GM12801 (cell line): ENCODE measurements around the gene RAPH1.

Experiments used
- TF ChIP-seq, protein P1 (sequence below): IDR thresholded peaks from one replicate; pipeline ENCODE4 v1.5.1; 2011; ENCODE audit warnings: control low read depth; ENCODE audit not compliant: insufficient read length; ENCODE audit errors: extremely low read depth

RAPH1 gene

DNA sequence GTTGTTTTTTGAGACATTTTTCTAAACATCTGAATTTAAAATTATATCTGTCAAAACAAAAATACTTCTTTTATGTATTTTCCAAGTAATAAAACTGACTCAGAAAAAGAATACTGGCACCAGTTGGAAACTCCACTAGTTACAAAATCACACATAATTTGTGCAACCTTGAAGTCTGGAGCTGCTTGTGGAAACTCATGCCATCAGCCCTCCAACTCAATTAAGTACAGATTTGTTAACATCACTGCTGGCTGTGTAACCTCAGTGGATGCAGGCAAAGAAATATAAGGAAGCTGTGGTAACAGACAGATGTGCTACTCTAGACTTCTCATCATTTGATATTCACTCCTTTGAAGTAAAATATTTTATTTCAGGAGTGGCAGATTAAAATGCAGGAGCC, 30.0 kb upstream of the RAPH1 start:
- TF ChIP-seq, protein P1, sequence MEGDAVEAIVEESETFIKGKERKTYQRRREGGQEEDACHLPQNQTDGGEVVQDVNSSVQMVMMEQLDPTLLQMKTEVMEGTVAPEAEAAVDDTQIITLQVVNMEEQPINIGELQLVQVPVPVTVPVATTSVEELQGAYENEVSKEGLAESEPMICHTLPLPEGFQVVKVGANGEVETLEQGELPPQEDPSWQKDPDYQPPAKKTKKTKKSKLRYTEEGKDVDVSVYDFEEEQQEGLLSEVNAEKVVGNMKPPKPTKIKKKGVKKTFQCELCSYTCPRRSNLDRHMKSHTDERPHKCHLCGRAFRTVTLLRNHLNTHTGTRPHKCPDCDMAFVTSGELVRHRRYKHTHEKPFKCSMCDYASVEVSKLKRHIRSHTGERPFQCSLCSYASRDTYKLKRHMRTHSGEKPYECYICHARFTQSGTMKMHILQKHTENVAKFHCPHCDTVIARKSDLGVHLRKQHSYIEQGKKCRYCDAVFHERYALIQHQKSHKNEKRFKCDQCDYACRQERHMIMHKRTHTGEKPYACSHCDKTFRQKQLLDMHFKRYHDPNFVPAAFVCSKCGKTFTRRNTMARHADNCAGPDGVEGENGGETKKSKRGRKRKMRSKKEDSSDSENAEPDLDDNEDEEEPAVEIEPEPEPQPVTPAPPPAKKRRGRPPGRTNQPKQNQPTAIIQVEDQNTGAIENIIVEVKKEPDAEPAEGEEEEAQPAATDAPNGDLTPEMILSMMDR, result no peak

DNA sequence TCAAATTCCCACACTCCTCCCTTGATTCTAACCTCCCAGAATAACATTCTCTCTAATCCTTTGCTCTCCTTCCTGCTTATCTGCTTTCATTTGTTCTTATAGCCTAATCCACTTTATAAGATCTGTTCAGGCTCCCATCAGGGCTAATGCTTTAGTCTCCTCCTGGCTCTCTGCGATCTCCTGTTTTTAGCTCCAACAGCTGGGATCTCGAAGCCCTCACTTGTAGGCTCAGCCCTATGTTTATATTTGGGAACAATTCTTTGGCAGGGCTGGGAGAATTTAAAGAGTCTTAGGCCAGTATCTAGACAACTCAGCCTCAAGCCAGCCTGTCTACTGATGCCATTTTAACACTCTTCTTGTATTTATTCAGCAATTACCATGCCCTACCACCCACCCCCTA, 27.2 kb upstream of the RAPH1 start:
- TF ChIP-seq, protein P1, result no peak

DNA sequence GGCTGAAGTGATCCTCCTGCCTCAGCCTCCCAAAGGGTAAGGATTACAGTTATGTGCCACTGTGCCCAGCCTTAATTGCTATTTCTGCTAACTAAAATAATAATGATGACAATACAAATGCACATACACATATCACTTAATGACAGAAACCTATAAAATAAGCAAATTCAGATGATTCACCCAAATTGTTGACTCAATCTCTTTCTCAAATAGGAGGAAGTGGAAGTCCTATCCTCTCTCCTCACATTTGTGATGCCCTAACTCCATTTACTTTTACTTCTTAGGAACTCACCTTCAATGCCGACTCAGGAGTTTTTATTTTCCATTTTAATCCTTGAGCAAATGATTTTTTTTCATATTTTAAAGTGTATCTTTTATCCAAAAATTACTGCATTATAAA, 24.5 kb upstream of the RAPH1 start:
- TF ChIP-seq, protein P1, result no peak

DNA sequence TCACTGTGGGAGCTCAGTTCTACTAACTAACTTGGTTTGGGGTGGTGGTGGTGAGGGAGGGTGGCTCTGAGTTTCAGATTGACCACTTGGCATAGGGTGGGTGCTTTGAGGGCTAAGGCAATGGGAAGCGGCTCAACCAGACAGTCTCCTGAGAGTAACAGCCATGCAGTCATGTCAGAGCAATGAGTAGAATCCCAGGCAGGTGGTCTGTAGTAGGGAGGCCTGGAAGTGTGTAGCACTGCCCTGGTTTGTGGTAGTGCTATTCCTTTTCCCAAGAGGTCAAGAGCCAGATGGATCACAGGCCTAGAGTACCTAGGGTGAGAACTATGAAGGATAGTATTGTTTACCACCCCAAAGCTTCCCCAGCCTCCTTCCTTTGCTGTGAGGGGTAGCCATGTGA, 18.7 kb upstream of the RAPH1 start:
- TF ChIP-seq, protein P1, result no peak

DNA sequence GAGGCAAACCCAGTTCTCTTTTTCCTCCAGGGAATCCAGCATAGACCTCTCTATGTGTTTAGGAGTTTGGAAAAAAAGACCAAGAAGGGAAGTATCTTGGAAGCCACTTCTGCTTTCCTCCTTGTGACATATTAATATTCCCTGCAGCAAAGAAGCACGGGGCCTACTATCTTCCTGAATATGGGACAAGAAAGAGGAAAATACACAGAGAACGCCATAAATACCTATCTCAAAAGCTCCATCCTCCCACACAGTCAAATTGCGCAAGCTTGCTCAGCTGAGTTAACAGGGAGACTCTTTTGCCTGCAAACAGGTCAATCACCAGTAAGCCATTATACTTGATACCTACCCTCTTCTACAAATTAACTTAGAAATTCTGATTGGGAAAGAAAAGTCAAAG, 16.7 kb upstream of the RAPH1 start:
- TF ChIP-seq, protein P1, result no peak

DNA sequence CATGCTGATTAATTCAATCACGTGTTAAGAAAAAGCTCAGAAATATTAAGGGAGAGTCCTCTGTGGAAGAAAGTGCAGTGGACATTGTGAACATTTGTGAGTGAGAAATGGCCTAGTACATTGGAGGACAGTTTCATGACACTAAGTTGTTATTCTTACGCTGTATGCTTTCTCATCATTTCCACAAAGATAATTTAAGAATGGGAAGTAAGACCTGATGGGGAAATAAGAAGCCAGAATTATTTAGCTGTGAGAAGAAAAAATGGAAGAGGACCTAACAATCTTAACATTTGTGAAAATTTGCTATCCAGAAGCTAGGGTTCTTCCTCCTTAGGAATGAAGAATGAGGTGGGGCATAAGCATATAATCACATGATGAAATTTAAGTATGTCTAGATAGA, 15.2 kb upstream of the RAPH1 start:
- TF ChIP-seq, protein P1, result no peak

DNA sequence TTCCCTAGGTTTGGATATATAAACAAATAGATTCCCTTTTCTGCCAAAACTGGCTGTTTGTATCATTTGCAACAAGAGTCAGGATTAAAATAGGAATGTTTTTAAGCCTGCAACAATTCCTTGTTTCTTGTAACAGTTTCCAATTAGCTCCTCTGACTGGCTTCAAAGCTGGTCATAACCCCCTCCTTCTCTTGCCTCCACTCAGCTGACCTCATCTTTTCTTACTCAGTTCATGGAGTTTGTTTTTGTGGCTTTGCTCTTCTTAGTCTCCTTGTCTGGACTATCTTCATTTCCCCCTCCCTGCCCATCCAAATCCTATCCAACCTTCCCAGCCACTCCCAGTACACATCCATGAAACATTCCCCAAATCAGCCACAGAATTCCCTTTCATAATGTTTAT, 14.3 kb upstream of the RAPH1 start:
- TF ChIP-seq, protein P1, result no peak

DNA sequence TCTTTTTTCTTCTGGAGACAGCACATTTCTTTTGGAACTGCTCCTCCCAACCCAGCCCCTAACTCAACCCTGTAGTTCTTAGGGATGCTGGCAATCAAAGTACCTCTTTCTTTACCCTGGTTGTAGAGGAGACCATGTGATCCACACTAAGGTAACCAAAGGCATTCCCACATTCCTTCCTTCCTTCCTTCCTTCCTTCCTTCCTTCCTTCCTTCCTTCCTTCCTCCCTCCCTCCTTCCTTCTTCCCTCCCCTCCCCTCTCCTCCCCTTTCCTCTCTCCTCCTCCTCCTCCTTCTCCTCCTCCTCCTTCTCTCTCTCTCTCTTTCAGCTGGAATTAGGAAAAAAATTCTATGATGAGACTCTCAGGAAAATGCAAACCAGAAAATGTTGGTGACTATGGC, 13.8 kb upstream of the RAPH1 start:
- TF ChIP-seq, protein P1, result no peak
